GM12878 (cell line): Measurements from ENCODE around the gene TNIP1. TPM values are rescaled to one million over a fixed set of nuclear protein-coding genes. Genes with fewer than 3 reads are reported as not detected.

Experiments
- ATAC-seq: fragments of 200-7000 bp; cut with Tn5 transposase; 3 replicates; pipeline ENCODE4 v1.9.1; 2020; ENCODE audit warnings: mild to moderate bottlenecking, moderate library complexity
- BruUV-seq: library from RNA; stranded (reverse); fragments of 400-500 nt; replicated peaks from 2 replicates; lab custom pipeline; 2021; lab: Mats Ljungman, UMichigan
- CTCF ChIA-PET: fragments of 300-600 bp; sonication (Branson Sonifier 250); formaldehyde crosslinking; extraction: SDS; loops from one replicate; lab custom pipeline; 2021; ENCODE audit warnings: inconsistent platforms; lab: Yijun Ruan, JAX
- POLR2A ChIA-PET: fragments of 350-600 bp; formaldehyde crosslinking; extraction: SDS; loops from one replicate; lab custom pipeline; 2021; ENCODE audit warnings: inconsistent platforms; lab: Charles Lee
- RAD21 ChIA-PET: fragments of 300-600 bp; sonication (Branson Sonifier 250); formaldehyde crosslinking; loops from one replicate; lab custom pipeline; 2023; ENCODE audit warnings: antibody characterized with exemption; ENCODE audit not compliant: unreplicated experiment; lab: Charles Lee
- SMC1A ChIA-PET: fragments of 300-600 bp; sonication (Branson Sonifier 250); formaldehyde crosslinking; loops from one replicate; lab custom pipeline; 2023; ENCODE audit not compliant: unreplicated experiment, uncharacterized antibody; lab: Charles Lee
- DNase-seq: peaks from one replicate; pipeline ENCODE4 v3.0.0-alpha.2; 2011; ENCODE audit warnings: low read depth, low spot score
- FAIRE-seq: peaks from 3 replicates; lab custom pipeline; 2011; peaks lifted over from hg19 to GRCh38; lab: Jason Lieb, UNC
- H2AFZ ChIP-seq: 2 replicates; pipeline ENCODE4 v1.6.0; 2011; ENCODE audit warnings: low read depth, low read length, control low read depth; ENCODE audit not compliant: control insufficient read depth
- H3K27ac ChIP-seq: 2 replicates; pipeline ENCODE4 v1.5.1; 2011; ENCODE audit warnings: control low read depth; ENCODE audit not compliant: control insufficient read depth, insufficient read depth
- H3K27me3 ChIP-seq, 2 experiments: replicated peaks in 1 of 2; 2 replicates each; pipeline versions ENCODE4 v1.6.0 to v1.6.1; 2011; ENCODE audit warnings: low read length in 1 of 2; ENCODE audit not compliant: control insufficient read depth in 2 of 2, insufficient read depth in 2 of 2
- H3K36me3 ChIP-seq, 2 experiments: 2 replicates each; pipeline ENCODE4 v1.5.1; 2011; ENCODE audit warnings: low read length in 1 of 2; ENCODE audit not compliant: control insufficient read depth in 2 of 2, insufficient read depth in 2 of 2
- H3K4me1 ChIP-seq: 2 replicates; pipeline ENCODE4 v1.6.1; 2011; ENCODE audit warnings: mild to moderate bottlenecking, low read length, moderate library complexity, mixed read lengths; ENCODE audit not compliant: control insufficient read depth, insufficient read depth
- H3K4me2 ChIP-seq: 2 replicates; pipeline ENCODE4 v1.6.0; 2011; ENCODE audit warnings: control low read depth; ENCODE audit not compliant: control insufficient read depth, insufficient read depth
- H3K4me3 ChIP-seq: fragments of 200-600 bp; sonication (generic); 2 replicates; pipeline ENCODE4 v1.5.1; 2016
- H3K79me2 ChIP-seq: 2 replicates; pipeline ENCODE4 v1.6.0; 2011; ENCODE audit warnings: low read length; ENCODE audit not compliant: control insufficient read depth, insufficient read depth
- H3K9ac ChIP-seq: 2 replicates; pipeline ENCODE4 v1.8.0; 2011; ENCODE audit warnings: low read length, control low read depth, mixed read lengths; ENCODE audit not compliant: control insufficient read depth, insufficient read depth
- H3K9me3 ChIP-seq: replicated peaks from 3 replicates; pipeline ENCODE4 v1.5.1; 2011; ENCODE audit warnings: mild to moderate bottlenecking, low read length; ENCODE audit not compliant: control insufficient read depth, insufficient read depth
- H4K20me1 ChIP-seq: 2 replicates; pipeline ENCODE4 v1.6.0; 2011; ENCODE audit not compliant: control insufficient read depth, insufficient read depth
- BRCA1 ChIP-seq: IDR thresholded peaks from 2 replicates; pipeline ENCODE4 v1.6.1; 2011; ENCODE audit warnings: low read depth, low read length, improper control_type of control experiment
- CBFB ChIP-seq: IDR thresholded peaks from 2 replicates; pipeline ENCODE4 v1.6.1; 2016; ENCODE audit warnings: antibody characterized with exemption, low read depth
- EP300 ChIP-seq, 2 experiments: fragments of 150-350 bp in 1 of 2; IDR thresholded peaks; 2 replicates each; pipeline ENCODE4 v1.6.1; 2011 to 2012; ENCODE audit warnings: low read depth in 2 of 2, low read length in 2 of 2, borderline replicate concordance in 1 of 2, improper control_type of control experiment in 1 of 2, inconsistent platforms in 1 of 2; ENCODE audit not compliant: control insufficient read depth in 1 of 2
- GATAD2B ChIP-seq: fragments of 450-650 bp; conservative IDR thresholded peaks from 2 replicates; pipeline ENCODE4 v1.6.1; 2017; ENCODE audit warnings: low read depth, mild to moderate bottlenecking, moderate library complexity
- HDAC2 ChIP-seq: fragments of 200-600 bp; sonication (generic); IDR thresholded peaks from 2 replicates; pipeline ENCODE4 v1.6.1; 2017
- HDAC6 ChIP-seq: fragments of 200-600 bp; sonication (generic); IDR thresholded peaks from one replicate; pipeline ENCODE4 v1.8.0; 2017; ENCODE audit warnings: antibody characterized with exemption; ENCODE audit not compliant: unreplicated experiment
- NR2C2 ChIP-seq: IDR thresholded peaks from 2 replicates; pipeline ENCODE4 v1.6.1; 2011; ENCODE audit warnings: borderline replicate concordance, low read depth; ENCODE audit not compliant: control insufficient read depth, insufficient read length
- POLR2AphosphoS2 ChIP-seq: IDR thresholded peaks from 2 replicates; pipeline ENCODE4 v1.6.1; 2011; ENCODE audit warnings: low read depth, mild to moderate bottlenecking, low read length, improper control_type of control experiment, moderate library complexity
- POLR2AphosphoS5 ChIP-seq: IDR thresholded peaks from 2 replicates; pipeline ENCODE4 v1.6.1; 2011; ENCODE audit warnings: mild to moderate bottlenecking, low read length, inconsistent platforms
- POU2F2 ChIP-seq: IDR thresholded peaks from 3 replicates; pipeline ENCODE4 v1.6.1; 2011; ENCODE audit warnings: low read depth, mild to moderate bottlenecking, low read length, borderline replicate concordance
- SMARCA5 ChIP-seq: fragments of 450-650 bp; IDR thresholded peaks from 2 replicates; pipeline ENCODE4 v1.6.1; 2017; ENCODE audit warnings: mild to moderate bottlenecking
- SP1 ChIP-seq: IDR thresholded peaks from one replicate; pipeline ENCODE4 v1.6.1; 2011; ENCODE audit warnings: low read depth, low read length
- STAT1 ChIP-seq: fragments of 450-650 bp; conservative IDR thresholded peaks from 2 replicates; pipeline ENCODE4 v1.6.1; 2014; ENCODE audit warnings: antibody characterized with exemption, mild to moderate bottlenecking
- TAF1 ChIP-seq: IDR thresholded peaks from 2 replicates; pipeline ENCODE4 v1.6.1; 2011; ENCODE audit warnings: mild to moderate bottlenecking, low read depth, low read length, borderline replicate concordance
- TARDBP ChIP-seq: IDR thresholded peaks from 2 replicates; pipeline ENCODE4 v1.6.1; 2016; ENCODE audit warnings: borderline replicate concordance
- WRNIP1 ChIP-seq: IDR thresholded peaks from 2 replicates; pipeline ENCODE4 v1.6.1; 2011; ENCODE audit warnings: low read depth, low read length, improper control_type of control experiment, borderline replicate concordance
- YY1 ChIP-seq: IDR thresholded peaks from 2 replicates; pipeline ENCODE4 v1.6.1; 2011; ENCODE audit warnings: low read depth, mild to moderate bottlenecking, low read length
- WGBS: methylation state at CpG from one replicate; pipeline ENCODE4 v1.1.6; 2016; ENCODE audit warnings: low lambda C conversion rate; ENCODE audit not compliant: insufficient replicate concordance, insufficient coverage; ENCODE audit errors: missing lambda C conversion rate; 5-methylcytosine and 5-hydroxymethylcytosine counted together
- in situ Hi-C: fragments of 300-500 bp; cut with MboI; formaldehyde crosslinking; loops from 9 replicates; pipeline ENCODE4 v1.14.3; 2018; ENCODE audit warnings: mixed read lengths
- intact Hi-C: fragments of 100-400 bp; cut with micrococcal nuclease; formaldehyde crosslinking; loops from one replicate; pipeline ENCODE4 v1.14.2; 2022; ENCODE audit not compliant: unreplicated experiment
- polyA plus RNA-seq, 11 experiments: library from polyadenylated mRNA; depleted of rRNA in 4 of 11; unstranded in 6 of 11; stranded (reverse) in 5 of 11; fragments of >200 nt; fragmentation: Nextera tagmentation in 4 of 11; fragmentation: Illumina TruSeq in 1 of 11; extraction: Ambion mirVana in 4 of 11; extraction: Trizol in 1 of 11; gene quantifications; 1 replicate in 1 of 11; 2 replicates in 10 of 11; pipeline versions ENCODE4 v1.2.1 to v1.2.3, GENCODE V29; 2011 to 2016; ENCODE audit warnings: inconsistent platforms in 2 of 11, missing spikeins in 2 of 11, low read depth in 1 of 11
- total RNA-seq, 4 experiments: library from RNA; depleted of rRNA in 3 of 4; stranded (reverse); fragments of >200 nt in 3 of 4; fragmentation: Illumina TruSeq in 1 of 4; extraction: Trizol in 1 of 4; gene quantifications; 2 replicates each; pipeline versions ENCODE4 v1.2.1 to v1.2.3, GENCODE V29; 2013 to 2021
- TF ChIP-seq, protein P1 (sequence below): IDR thresholded peaks from 2 replicates; pipeline ENCODE4 v1.6.1; 2012; ENCODE audit warnings: mild to moderate bottlenecking, low read depth, low read length
- TF ChIP-seq, protein P2 (sequence below): fragments of 150-350 bp; IDR thresholded peaks from 2 replicates; pipeline ENCODE4 v1.6.1; 2016; ENCODE audit warnings: low read depth, low read length

The TNIP1 gene
- total and polyA plus RNA-seq, 10 of the 15 experiments (the other 5 are each of a cell fraction or from before 2014, with no cell fraction given) = 4.4 to 279 (median 150) TPM

GRCh38 chr5:151074557-151074956 lies 6.3 kb downstream of the TNIP1 start:
- FAIRE-seq = no peak
- ChIA-PET RAD21 (interaction anchor here (0.8 to 2.0 kb wide), 5 partner anchors 14 to 80 kb away, joined by 3 to 10 read pairs (median 5); no protein-coding TSS in a partner anchor), SMC1A (interaction anchor here (0.9 to 10.8 kb wide), 9 partner anchors 12 to 51 kb away, joined by 3 to 97 read pairs (median 4); no protein-coding TSS in a partner anchor), POLR2A (interaction anchor here (0.9 to 14.3 kb wide), 4 partner anchors 9 to 178 kb away, joined by 3 to 222 read pairs (median 12); partner anchors contain the start of gene GM2A), CTCF (interaction anchor here (0.6 to 7.5 kb wide), 8 partner anchors 9 to 352 kb away, joined by 3 to 60 read pairs (median 4); no protein-coding TSS in a partner anchor)
- Histone ChIP-seq H3K27me3 (no peaks in the 10 kb centered on the region), H3K4me1 (peaks cover 56% of the 10 kb centered on the region), H3K9ac (no peak overlapping the region), H3K4me2 (peak overlapping the region; percentile 53; the same call in 1 of the 2 replicates), H3K9me3 (no peaks in the 10 kb centered on the region; the same call in 2 of the 3 replicates), H3K79me2 (peaks cover 99% of the 10 kb centered on the region), H3K4me3 (0 out of 2 replicates have a peak overlapping the region, but pooled peaks have one; percentile 3), H3K36me3 (peaks cover 18 to 60% of the 10 kb centered on the region in 2 experiments), H3K27ac (peak overlapping the region; percentile 46), H4K20me1 (peaks cover 34% of the 10 kb centered on the region), H2AFZ (no peak overlapping the region)
- no peak for ATAC-seq
- WGBS = 94% methylated on average over 2 of the region's 2 CpGs
- intact Hi-C loops (no loop called here), in situ Hi-C loops (no loop called here)
- no peak for DNase-seq
- no TSS peak for BruUV-seq
- TF ChIP-seq EP300 (IDR thresholded peaks at IDR 0.05; ENCODE audit: borderline replicate concordance in 1 of 2, control insufficient read depth in 1 of 2, low read depth in 2 of 2, low read length in 2 of 2) (no peak), TARDBP (no peak), GATAD2B (no peak), HDAC2 (no peak), NR2C2 (no peak), TAF1 (no peak), SP1 (no peak), POLR2AphosphoS2 (no peak), HDAC6 (no peak), POLR2AphosphoS5 (0 out of 2 replicates have a peak, but pooled peaks have one; percentile 22), STAT1 (no peak), CBFB (no peak), BRCA1 (no peak), YY1 (0 out of 2 replicates have a peak, but pooled peaks have one; percentile 30), SMARCA5 (0 out of 2 replicates have a peak, but pooled peaks have one; percentile 32), POU2F2 (no peak), WRNIP1 (peak; percentile 32; the same call in 1 of the 2 replicates)
- TF ChIP-seq, protein P1, sequence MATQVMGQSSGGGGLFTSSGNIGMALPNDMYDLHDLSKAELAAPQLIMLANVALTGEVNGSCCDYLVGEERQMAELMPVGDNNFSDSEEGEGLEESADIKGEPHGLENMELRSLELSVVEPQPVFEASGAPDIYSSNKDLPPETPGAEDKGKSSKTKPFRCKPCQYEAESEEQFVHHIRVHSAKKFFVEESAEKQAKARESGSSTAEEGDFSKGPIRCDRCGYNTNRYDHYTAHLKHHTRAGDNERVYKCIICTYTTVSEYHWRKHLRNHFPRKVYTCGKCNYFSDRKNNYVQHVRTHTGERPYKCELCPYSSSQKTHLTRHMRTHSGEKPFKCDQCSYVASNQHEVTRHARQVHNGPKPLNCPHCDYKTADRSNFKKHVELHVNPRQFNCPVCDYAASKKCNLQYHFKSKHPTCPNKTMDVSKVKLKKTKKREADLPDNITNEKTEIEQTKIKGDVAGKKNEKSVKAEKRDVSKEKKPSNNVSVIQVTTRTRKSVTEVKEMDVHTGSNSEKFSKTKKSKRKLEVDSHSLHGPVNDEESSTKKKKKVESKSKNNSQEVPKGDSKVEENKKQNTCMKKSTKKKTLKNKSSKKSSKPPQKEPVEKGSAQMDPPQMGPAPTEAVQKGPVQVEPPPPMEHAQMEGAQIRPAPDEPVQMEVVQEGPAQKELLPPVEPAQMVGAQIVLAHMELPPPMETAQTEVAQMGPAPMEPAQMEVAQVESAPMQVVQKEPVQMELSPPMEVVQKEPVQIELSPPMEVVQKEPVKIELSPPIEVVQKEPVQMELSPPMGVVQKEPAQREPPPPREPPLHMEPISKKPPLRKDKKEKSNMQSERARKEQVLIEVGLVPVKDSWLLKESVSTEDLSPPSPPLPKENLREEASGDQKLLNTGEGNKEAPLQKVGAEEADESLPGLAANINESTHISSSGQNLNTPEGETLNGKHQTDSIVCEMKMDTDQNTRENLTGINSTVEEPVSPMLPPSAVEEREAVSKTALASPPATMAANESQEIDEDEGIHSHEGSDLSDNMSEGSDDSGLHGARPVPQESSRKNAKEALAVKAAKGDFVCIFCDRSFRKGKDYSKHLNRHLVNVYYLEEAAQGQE = no peak
- TF ChIP-seq, protein P2, sequence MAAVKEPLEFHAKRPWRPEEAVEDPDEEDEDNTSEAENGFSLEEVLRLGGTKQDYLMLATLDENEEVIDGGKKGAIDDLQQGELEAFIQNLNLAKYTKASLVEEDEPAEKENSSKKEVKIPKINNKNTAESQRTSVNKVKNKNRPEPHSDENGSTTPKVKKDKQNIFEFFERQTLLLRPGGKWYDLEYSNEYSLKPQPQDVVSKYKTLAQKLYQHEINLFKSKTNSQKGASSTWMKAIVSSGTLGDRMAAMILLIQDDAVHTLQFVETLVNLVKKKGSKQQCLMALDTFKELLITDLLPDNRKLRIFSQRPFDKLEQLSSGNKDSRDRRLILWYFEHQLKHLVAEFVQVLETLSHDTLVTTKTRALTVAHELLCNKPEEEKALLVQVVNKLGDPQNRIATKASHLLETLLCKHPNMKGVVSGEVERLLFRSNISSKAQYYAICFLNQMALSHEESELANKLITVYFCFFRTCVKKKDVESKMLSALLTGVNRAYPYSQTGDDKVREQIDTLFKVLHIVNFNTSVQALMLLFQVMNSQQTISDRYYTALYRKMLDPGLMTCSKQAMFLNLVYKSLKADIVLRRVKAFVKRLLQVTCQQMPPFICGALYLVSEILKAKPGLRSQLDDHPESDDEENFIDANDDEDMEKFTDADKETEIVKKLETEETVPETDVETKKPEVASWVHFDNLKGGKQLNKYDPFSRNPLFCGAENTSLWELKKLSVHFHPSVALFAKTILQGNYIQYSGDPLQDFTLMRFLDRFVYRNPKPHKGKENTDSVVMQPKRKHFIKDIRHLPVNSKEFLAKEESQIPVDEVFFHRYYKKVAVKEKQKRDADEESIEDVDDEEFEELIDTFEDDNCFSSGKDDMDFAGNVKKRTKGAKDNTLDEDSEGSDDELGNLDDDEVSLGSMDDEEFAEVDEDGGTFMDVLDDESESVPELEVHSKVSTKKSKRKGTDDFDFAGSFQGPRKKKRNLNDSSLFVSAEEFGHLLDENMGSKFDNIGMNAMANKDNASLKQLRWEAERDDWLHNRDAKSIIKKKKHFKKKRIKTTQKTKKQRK = no peak
